Measurements from ENCODE around the gene CFAP119.

GRCh38 chr16:30773826-30774225, 12.0 kb upstream of the CFAP119 start:
- TF ChIP-seq CTCF (conservative IDR thresholded peaks at IDR 0.05; ENCODE audit: low read depth, low read length) (no peak), EZH2 (IDR thresholded peaks at IDR 0.05; ENCODE audit: borderline replicate concordance, low read depth, low read length, poor library complexity, severe bottlenecking) (no peak)
